ENCODE measurements around the gene CEND1. TPM values are rescaled to one million over a fixed set of nuclear protein-coding genes. Genes with fewer than 3 reads are reported as not detected.

The CEND1 gene
- total and polyA plus RNA-seq, 2 of the 4 experiments (the other 2 are of a cell fraction), result 0.90 to 4.0 TPM

DNA sequence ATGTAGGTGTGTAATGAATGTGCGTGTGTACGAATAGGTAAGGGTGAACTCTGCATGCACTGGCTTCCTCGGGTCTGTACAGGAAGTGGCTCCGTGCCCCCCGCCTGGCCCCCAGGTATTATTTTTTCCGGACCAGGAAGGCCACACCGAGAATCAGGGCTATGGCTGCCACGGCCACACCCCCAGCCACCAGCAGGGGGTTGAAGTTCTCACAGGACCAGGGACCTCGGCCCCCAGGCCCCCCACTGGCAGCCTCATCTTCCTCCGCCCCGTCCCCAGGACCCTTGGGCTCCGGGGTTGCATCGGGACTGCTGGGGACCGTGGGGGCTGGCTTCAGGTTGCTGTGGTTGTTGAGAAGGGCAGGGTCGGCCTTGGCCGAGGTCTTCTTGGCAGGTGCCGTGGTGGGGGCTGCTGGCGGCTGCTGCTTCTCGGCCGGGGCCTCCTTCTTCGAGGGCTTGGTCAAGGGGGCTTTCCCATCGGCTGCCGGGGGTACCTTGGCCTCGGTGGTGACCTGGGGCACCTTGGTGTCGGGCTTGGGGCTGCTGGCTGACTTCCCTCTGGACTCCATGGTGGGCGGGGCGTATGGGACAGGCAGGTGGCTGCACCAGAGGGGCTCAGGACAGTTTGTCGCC, 1.8 kb downstream of the CEND1 start:
- CTCF ChIA-PET, result no interaction called here

More for the DNA sequence above, 1.8 kb downstream of the CEND1 start:
- no peak overlapping the region for H2AK5ac ChIP-seq (ENCODE audit: low read depth, low read length)
- H3K14ac ChIP-seq (replicated peaks; ENCODE audit: low read depth, low read length), result no peak overlapping the region
- peaks cover 5% of the 10 kb centered on the region for H4K20me1 ChIP-seq (ENCODE audit: insufficient read depth, low read length)
- no peaks in the 10 kb centered on the region for H3K27me3 ChIP-seq (ENCODE audit: control insufficient read depth, insufficient read depth, low read length)
- DNase-seq (no peak), ATAC-seq (ENCODE audit: low read depth) (no peak)
- H3K18ac ChIP-seq (ENCODE audit: low read depth, low read length), result no peak overlapping the region
- no TSS peak for BruUV-seq (replicated peaks)
- no peak overlapping the region for H2BK5ac ChIP-seq (ENCODE audit: low read depth, low read length, poor library complexity, severe bottlenecking)
- no peak overlapping the region for H3K4ac ChIP-seq (ENCODE audit: low read depth, low read length)
- H3K79me1 ChIP-seq (ENCODE audit: low read depth in 1 of 2, low read length in 2 of 2), result peaks cover 0 to 4% of the 10 kb centered on the region in 2 experiments; a peak in 2 of 4 replicates
- no peak overlapping the region for H4K91ac ChIP-seq (ENCODE audit: insufficient read depth, low read depth, low read length)
- dilution Hi-C loops (cut with HindIII; ENCODE audit: low sequenced_read_pairs, unreplicated experiment), result no loop called here
- peaks cover 10% of the 10 kb centered on the region; the same call in 1 of the 2 replicates for H3K36me3 ChIP-seq (ENCODE audit: control insufficient read depth, insufficient read depth, low read length)
- H4K8ac ChIP-seq (ENCODE audit: low read depth in 2 of 2, low read length in 2 of 2), result no peak overlapping the region
- H3K9me3 ChIP-seq (ENCODE audit: control insufficient read depth, insufficient read depth, low read length), result no peaks in the 10 kb centered on the region
- peaks cover 9% of the 10 kb centered on the region for H3K4me1 ChIP-seq (ENCODE audit: control insufficient read depth, insufficient read depth, low read length)
- WGBS, 2 experiments (ENCODE audit: extremely low coverage in 2 of 2, insufficient read length in 1 of 2), result 90% methylated on average over 4 of the region's 28 CpGs; no CpG with 5 or more reads in 1 of the 2 experiments
- no peak overlapping the region for H2BK120ac ChIP-seq (ENCODE audit: low read depth, low read length)
- no peak overlapping the region for H2BK20ac ChIP-seq (ENCODE audit: low read depth, low read length)
- H2BK15ac ChIP-seq (ENCODE audit: low read depth, low read length), result no peak overlapping the region
- in situ Hi-C loops (cut with MboI; ENCODE audit: low sequenced_read_pairs), result no loop called here
- no peaks in the 10 kb centered on the region for H3K9me1 ChIP-seq (ENCODE audit: insufficient read depth, low read length)
- POLR2A ChIA-PET (ENCODE audit: unreplicated experiment), result no interaction called here
- no peak for TF ChIP-seq CTCF (conservative IDR thresholded peaks at IDR 0.05; ENCODE audit: low read depth, low read length)
- no peak for TF ChIP-seq FOS (IDR thresholded peaks at IDR 0.05; ENCODE audit: low read depth, low read length)
- TF ChIP-seq MAZ (IDR thresholded peaks at IDR 0.05; ENCODE audit: borderline replicate concordance, low read depth, low read length), result no peak
- TF ChIP-seq, protein P1, sequence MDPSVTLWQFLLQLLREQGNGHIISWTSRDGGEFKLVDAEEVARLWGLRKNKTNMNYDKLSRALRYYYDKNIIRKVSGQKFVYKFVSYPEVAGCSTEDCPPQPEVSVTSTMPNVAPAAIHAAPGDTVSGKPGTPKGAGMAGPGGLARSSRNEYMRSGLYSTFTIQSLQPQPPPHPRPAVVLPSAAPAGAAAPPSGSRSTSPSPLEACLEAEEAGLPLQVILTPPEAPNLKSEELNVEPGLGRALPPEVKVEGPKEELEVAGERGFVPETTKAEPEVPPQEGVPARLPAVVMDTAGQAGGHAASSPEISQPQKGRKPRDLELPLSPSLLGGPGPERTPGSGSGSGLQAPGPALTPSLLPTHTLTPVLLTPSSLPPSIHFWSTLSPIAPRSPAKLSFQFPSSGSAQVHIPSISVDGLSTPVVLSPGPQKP (IDR thresholded peaks at IDR 0.05; ENCODE audit: borderline replicate concordance, low read depth, low read length), result no peak
- no peak for TF ChIP-seq NFE2L2 (IDR thresholded peaks at IDR 0.05; ENCODE audit: low read depth, low read length)
- no peak for TF ChIP-seq BHLHE40 (IDR thresholded peaks at IDR 0.05; ENCODE audit: low read depth, low read length)
- no peak for TF ChIP-seq POLR2A (IDR thresholded peaks at IDR 0.05; ENCODE audit: low read depth, low read length)
- TF ChIP-seq MXI1 (IDR thresholded peaks at IDR 0.05; ENCODE audit: borderline replicate concordance, low read depth, low read length), result no peak
- TF ChIP-seq CHD1 (IDR thresholded peaks at IDR 0.05; ENCODE audit: low read depth, low read length), result no peak
- TF ChIP-seq RCOR1 (IDR thresholded peaks at IDR 0.05; ENCODE audit: insufficient replicate concordance, low read length), result no peak
- no peak for TF ChIP-seq USF2 (IDR thresholded peaks at IDR 0.05; ENCODE audit: low read depth, low read length)
- no peak for TF ChIP-seq RFX5 (IDR thresholded peaks at IDR 0.05; ENCODE audit: low read depth, low read length)
- TF ChIP-seq MAFK (IDR thresholded peaks at IDR 0.05; ENCODE audit: low read depth, low read length), result no peak
- no peak for TF ChIP-seq CEBPB (IDR thresholded peaks at IDR 0.05; ENCODE audit: low read depth, low read length)
- no peak for TF ChIP-seq RAD21 (IDR thresholded peaks at IDR 0.05; ENCODE audit: low read length)
- TF ChIP-seq SMC3 (IDR thresholded peaks at IDR 0.05; ENCODE audit: low read depth, low read length), result no peak
- no peak overlapping the region for H3K56ac ChIP-seq (ENCODE audit: extremely low read depth, insufficient read depth, low read length)
- no peak overlapping the region for H4K5ac ChIP-seq (ENCODE audit: low read depth, low read length)
- H3K4me3 ChIP-seq (ENCODE audit: insufficient read depth, low read depth, low read length), result no peak overlapping the region
- H3K4me2 ChIP-seq (ENCODE audit: low read depth, low read length), result no peak overlapping the region
- H3K9ac ChIP-seq (ENCODE audit: low read depth, low read length), result no peak overlapping the region
- H2AK9ac ChIP-seq (replicated peaks; ENCODE audit: low read depth, low read length, poor library complexity), result no peak overlapping the region
- H2AFZ ChIP-seq (replicated peaks; ENCODE audit: low read length, poor library complexity), result no peak overlapping the region
- no peak overlapping the region for H3K27ac ChIP-seq (ENCODE audit: insufficient read depth, low read length)
- H3K23ac ChIP-seq (ENCODE audit: low read depth, low read length), result no peak overlapping the region
- intact Hi-C loops (cut with micrococcal nuclease), result no loop called here

Measured in IMR-90 (cell line).